ENCODE data around the gene PPM1L. TPM values are rescaled to one million over a fixed set of nuclear protein-coding genes. Genes with fewer than 3 reads are reported as not detected.

PPM1L gene
- total and polyA plus RNA-seq, 2 donors (not counting 1 experiment from before 2014, with no cell fraction given), result 0.33 to 2.5 TPM

- Histone ChIP-seq H3K4me1 (ENCODE audit: control insufficient read depth, extremely low read depth, insufficient read depth, low read length) (no peaks in the 10 kb centered on the region), H3K27ac (ENCODE audit: insufficient read depth, low read length) (no peak overlapping the region), H4K20me1 (ENCODE audit: control insufficient read depth, extremely low read depth, insufficient read depth, low read length) (no peaks in the 10 kb centered on the region), H3K27me3 (ENCODE audit: control insufficient read depth, insufficient read depth, low read length) (no peaks in the 10 kb centered on the region), H3K4me3 (replicated peaks in 1 of 4; ENCODE audit: control extremely low read depth in 1 of 4, insufficient read depth in 1 of 4, low read depth in 3 of 4, low read length in 4 of 4) (no peak overlapping the region), H3K4me2 (ENCODE audit: extremely low read depth, insufficient read depth, low read length) (no peak overlapping the region), H3K9ac (ENCODE audit: insufficient read depth, low read length) (no peak overlapping the region), H3K36me3 (ENCODE audit: control insufficient read depth, insufficient read depth, low read length) (no peaks in the 10 kb centered on the region), H2AFZ (ENCODE audit: low read length) (no peak overlapping the region), H3K9me3 (ENCODE audit: control insufficient read depth, insufficient read depth, low read depth, low read length) (no peaks in the 10 kb centered on the region), H3K79me2 (ENCODE audit: control insufficient read depth, insufficient read depth, low read length) (no peaks in the 10 kb centered on the region)
- TF ChIP-seq EZH2 (IDR thresholded peaks at IDR 0.05; ENCODE audit: low read length, missing control alignments) (no peak), CTCF (conservative IDR thresholded peaks at IDR 0.05 in 1 of 2, IDR thresholded peaks at IDR 0.05 in 1 of 2; ENCODE audit: low read depth in 1 of 2, low read length in 2 of 2) (no peak)
- peak in 1 of 2 donors; percentile 3 for DNase-seq (ENCODE audit: low read depth in 2 of 2)
Observed at GRCh38 chr3:160986069-160986468, 230.0 kb downstream of the PPM1L start.

- no peaks in the 10 kb centered on the region for H3K4me1 ChIP-seq (ENCODE audit: control insufficient read depth, extremely low read depth, insufficient read depth, low read length)
- H3K4me2 ChIP-seq (ENCODE audit: extremely low read depth, insufficient read depth, low read length), result no peak overlapping the region
- no peak overlapping the region for H3K4me3 ChIP-seq (replicated peaks in 1 of 4; ENCODE audit: control extremely low read depth in 1 of 4, insufficient read depth in 1 of 4, low read depth in 3 of 4, low read length in 4 of 4)
- no peaks in the 10 kb centered on the region for H3K9me3 ChIP-seq (ENCODE audit: control insufficient read depth, insufficient read depth, low read depth, low read length)
- no peaks in the 10 kb centered on the region for H3K79me2 ChIP-seq (ENCODE audit: control insufficient read depth, insufficient read depth, low read length)
- H3K9ac ChIP-seq (ENCODE audit: insufficient read depth, low read length), result no peak overlapping the region
- no peaks in the 10 kb centered on the region for H4K20me1 ChIP-seq (ENCODE audit: control insufficient read depth, extremely low read depth, insufficient read depth, low read length)
- H2AFZ ChIP-seq (ENCODE audit: low read length), result no peak overlapping the region
- TF ChIP-seq CTCF (conservative IDR thresholded peaks at IDR 0.05 in 1 of 2, IDR thresholded peaks at IDR 0.05 in 1 of 2; ENCODE audit: low read depth in 1 of 2, low read length in 2 of 2) (no peak), EZH2 (IDR thresholded peaks at IDR 0.05; ENCODE audit: low read length, missing control alignments) (no peak)
- H3K27ac ChIP-seq (ENCODE audit: insufficient read depth, low read length), result no peak overlapping the region
- H3K27me3 ChIP-seq (ENCODE audit: control insufficient read depth, insufficient read depth, low read length), result no peaks in the 10 kb centered on the region
- DNase-seq (ENCODE audit: low read depth in 2 of 2), result no peak
- H3K36me3 ChIP-seq (ENCODE audit: control insufficient read depth, insufficient read depth, low read length), result no peaks in the 10 kb centered on the region
Observed at GRCh38 chr3:160987982-160988964, 232.2 kb downstream of the PPM1L start.

- Histone ChIP-seq H3K27me3 (ENCODE audit: control insufficient read depth, insufficient read depth, low read length) (no peaks in the 10 kb centered on the region), H3K4me2 (ENCODE audit: extremely low read depth, insufficient read depth, low read length) (no peak overlapping the region), H2AFZ (ENCODE audit: low read length) (no peak overlapping the region), H4K20me1 (ENCODE audit: control insufficient read depth, extremely low read depth, insufficient read depth, low read length) (no peaks in the 10 kb centered on the region), H3K27ac (ENCODE audit: insufficient read depth, low read length) (no peak overlapping the region), H3K4me3 (replicated peaks in 1 of 4; ENCODE audit: control extremely low read depth in 1 of 4, insufficient read depth in 1 of 4, low read depth in 3 of 4, low read length in 4 of 4) (no peak overlapping the region), H3K4me1 (ENCODE audit: control insufficient read depth, extremely low read depth, insufficient read depth, low read length) (no peaks in the 10 kb centered on the region), H3K9ac (ENCODE audit: insufficient read depth, low read length) (no peak overlapping the region), H3K36me3 (ENCODE audit: control insufficient read depth, insufficient read depth, low read length) (no peaks in the 10 kb centered on the region), H3K79me2 (ENCODE audit: control insufficient read depth, insufficient read depth, low read length) (no peaks in the 10 kb centered on the region), H3K9me3 (ENCODE audit: control insufficient read depth, insufficient read depth, low read depth, low read length) (no peaks in the 10 kb centered on the region)
- no peak for DNase-seq (ENCODE audit: low read depth in 2 of 2)
- TF ChIP-seq CTCF (conservative IDR thresholded peaks at IDR 0.05 in 1 of 2, IDR thresholded peaks at IDR 0.05 in 1 of 2; ENCODE audit: low read depth in 1 of 2, low read length in 2 of 2) (no peak), EZH2 (IDR thresholded peaks at IDR 0.05; ENCODE audit: low read length, missing control alignments) (no peak)
Observed at GRCh38 chr3:160990446-160990845, 234.4 kb downstream of the PPM1L start.
